DND-41 (cell line): ENCODE results near the gene GLRB.

ENCODE experiments used
- ATAC-seq: fragments of 200-7000 bp; cut with Tn5 transposase; 3 replicates; pipeline ENCODE4 v1.9.1; 2021; ENCODE audit warnings: low read depth; ENCODE audit not compliant: insufficient read depth
- DNase-seq: peaks from one replicate; pipeline ENCODE4 v3.0.0-alpha.2; 2020
- H2AFZ ChIP-seq: 2 replicates; pipeline ENCODE4 v1.6.0; 2012; ENCODE audit warnings: low read depth, low read length
- H3K27ac ChIP-seq: 2 replicates; pipeline ENCODE4 v1.5.1; 2012; ENCODE audit warnings: low read length, inconsistent platforms
- H3K27me3 ChIP-seq: fragments of 200-600 bp; sonication (generic); 2 replicates; pipeline ENCODE4 v1.6.0; 2012; ENCODE audit warnings: low read length, mild to moderate bottlenecking, inconsistent platforms; ENCODE audit not compliant: insufficient read depth, poor library complexity
- H3K36me3 ChIP-seq: 2 replicates; pipeline ENCODE4 v1.5.1; 2012; ENCODE audit warnings: low read length, inconsistent platforms; ENCODE audit not compliant: insufficient read depth
- H3K4me1 ChIP-seq: 2 replicates; pipeline ENCODE4 v1.5.1; 2012; ENCODE audit warnings: mild to moderate bottlenecking, low read length; ENCODE audit not compliant: insufficient read depth
- H3K4me2 ChIP-seq: 2 replicates; pipeline ENCODE4 v1.6.0; 2012; ENCODE audit warnings: mild to moderate bottlenecking, moderate library complexity, low read length, inconsistent platforms; ENCODE audit not compliant: insufficient read depth
- H3K4me3 ChIP-seq, 2 experiments: fragments of 200-600 bp in 1 of 2; shearing (Covaris generic) in 1 of 2; 2 replicates each; pipeline ENCODE4 v1.5.1; 2012 to 2016; ENCODE audit warnings: inconsistent platforms in 2 of 2, low read length in 2 of 2, mild to moderate bottlenecking in 2 of 2, low read depth in 1 of 2, moderate library complexity in 1 of 2
- H3K79me2 ChIP-seq: 2 replicates; pipeline ENCODE4 v1.6.0; 2012; ENCODE audit warnings: low read length, inconsistent platforms; ENCODE audit not compliant: insufficient read depth
- H3K9ac ChIP-seq: 2 replicates; pipeline ENCODE4 v1.6.0; 2012; ENCODE audit warnings: low read depth, mild to moderate bottlenecking, inconsistent platforms, low read length, moderate library complexity
- H3K9me3 ChIP-seq: 2 replicates; pipeline ENCODE4 v1.5.1; 2012; ENCODE audit warnings: low read length, moderate library complexity, mild to moderate bottlenecking, inconsistent platforms; ENCODE audit not compliant: insufficient read depth, severe bottlenecking
- H4K20me1 ChIP-seq: 2 replicates; pipeline ENCODE4 v1.6.0; 2012; ENCODE audit warnings: low read length; ENCODE audit not compliant: insufficient read depth
- CTCF ChIP-seq: IDR thresholded peaks from 2 replicates; pipeline ENCODE4 v1.5.1; 2012; ENCODE audit warnings: borderline replicate concordance, low read length, moderate library complexity, mild to moderate bottlenecking; ENCODE audit not compliant: poor library complexity, severe bottlenecking; ENCODE audit errors: extremely low read depth
- EZH2 ChIP-seq: IDR thresholded peaks from 3 replicates; pipeline ENCODE4 v1.6.1; 2012; ENCODE audit warnings: borderline replicate concordance, low read depth, mild to moderate bottlenecking, moderate library complexity, low read length, inconsistent platforms; ENCODE audit not compliant: severe bottlenecking

The GLRB gene

GRCh38 chr4:157043131-157043530 is 32.8 kb upstream of the GLRB start:
- H3K4me2 ChIP-seq = no peak overlapping the region
- TF ChIP-seq EZH2 (no peak), CTCF (no peak)

GRCh38 chr4:157045507-157046127 is 30.3 kb upstream of the GLRB start:
- Histone ChIP-seq H3K36me3 (no peaks in the 10 kb centered on the region), H2AFZ (no peak overlapping the region), H3K9ac (no peak overlapping the region), H3K79me2 (no peaks in the 10 kb centered on the region), H3K27ac (no peak overlapping the region), H4K20me1 (no peaks in the 10 kb centered on the region), H3K9me3 (no peaks in the 10 kb centered on the region), H3K27me3 (no peaks in the 10 kb centered on the region), H3K4me2 (no peak overlapping the region), H3K4me1 (no peaks in the 10 kb centered on the region), H3K4me3 (no peak overlapping the region)
- TF ChIP-seq EZH2 (no peak), CTCF (peak; percentile 45)
- ATAC-seq (no peak), DNase-seq (no peak)

More at GRCh38 chr4:157043131-157043530, 32.8 kb upstream of the GLRB start:
- Histone ChIP-seq H3K9me3 (no peaks in the 10 kb centered on the region), H3K36me3 (no peaks in the 10 kb centered on the region), H2AFZ (no peak overlapping the region), H4K20me1 (no peaks in the 10 kb centered on the region), H3K4me3 (no peak overlapping the region), H3K27ac (no peak overlapping the region), H3K9ac (no peak overlapping the region), H3K79me2 (no peaks in the 10 kb centered on the region), H3K4me1 (no peaks in the 10 kb centered on the region), H3K27me3 (no peaks in the 10 kb centered on the region)
- DNase-seq (no peak), ATAC-seq (no peak)

- H3K36me3 ChIP-seq = no peaks in the 10 kb centered on the region
- H3K9ac ChIP-seq = no peak overlapping the region
- H3K79me2 ChIP-seq = no peaks in the 10 kb centered on the region
- no peak overlapping the region for H3K4me3 ChIP-seq
- no peaks in the 10 kb centered on the region for H3K4me1 ChIP-seq
- no peaks in the 10 kb centered on the region for H4K20me1 ChIP-seq
- no peaks in the 10 kb centered on the region for H3K27me3 ChIP-seq
- no peak overlapping the region for H3K4me2 ChIP-seq
- H2AFZ ChIP-seq = no peak overlapping the region
- TF ChIP-seq CTCF (no peak), EZH2 (no peak)
- ATAC-seq (no peak), DNase-seq (no peak)
- H3K27ac ChIP-seq = no peak overlapping the region
- no peaks in the 10 kb centered on the region for H3K9me3 ChIP-seq
These were observed 27.7 kb upstream of the GLRB start for GRCh38 chr4:157048248-157048647.

- TF ChIP-seq EZH2 (no peak), CTCF (no peak)
These were observed 25.4 kb upstream of the GLRB start for GRCh38 chr4:157050561-157050960.

More at GRCh38 chr4:157050561-157050960, 25.4 kb upstream of the GLRB start:
- H3K36me3 ChIP-seq = no peaks in the 10 kb centered on the region
- no peak overlapping the region for H3K27ac ChIP-seq
- no peaks in the 10 kb centered on the region for H3K79me2 ChIP-seq
- H3K4me1 ChIP-seq = no peaks in the 10 kb centered on the region
- no peak overlapping the region for H3K4me3 ChIP-seq
- no peak for DNase-seq
- no peak for ATAC-seq
- H2AFZ ChIP-seq = no peak overlapping the region
- no peaks in the 10 kb centered on the region for H3K27me3 ChIP-seq
- no peaks in the 10 kb centered on the region for H4K20me1 ChIP-seq
- no peak overlapping the region for H3K4me2 ChIP-seq
- no peaks in the 10 kb centered on the region for H3K9me3 ChIP-seq
- no peak overlapping the region for H3K9ac ChIP-seq
